Measurements from ENCODE around the gene PARP16. TPM values are rescaled to one million over a fixed set of nuclear protein-coding genes. Genes with fewer than 3 reads are reported as not detected.

Gene PARP16
- total and polyA plus RNA-seq, 9 of the 15 experiments (the other 6 are each of a cell fraction or from before 2014, with no cell fraction given): 3.0 to 9.9 (median 5.8) TPM

- no peaks in the 10 kb centered on the region for H3K36me3 ChIP-seq (ENCODE audit: control insufficient read depth, insufficient read depth, low read length)
- FAIRE-seq (no peak), DNase-seq (ENCODE audit: extremely low read depth in 1 of 4, low spot score in 3 of 4) (no peak), ATAC-seq (no peak)
- H3K27me3 ChIP-seq (ENCODE audit: control insufficient read depth in 2 of 2, insufficient read depth in 2 of 2, low read length in 2 of 2): no peaks in the 10 kb centered on the region
- BruUV-seq (replicated peaks): no TSS peak
- no peaks in the 10 kb centered on the region for H3K79me2 ChIP-seq (ENCODE audit: control insufficient read depth, insufficient read depth, low read length)
- H2AFZ ChIP-seq (ENCODE audit: low read depth, low read length): no peak overlapping the region
- ChIA-PET POLR2A (interaction anchor here (1.1 kb wide), 1 partner anchor 72 kb away, joined by 3 read pairs; no protein-coding TSS in a partner anchor), CTCF (ENCODE audit: low intra/inter-chr PET ratio) (no interaction called here)
- in situ Hi-C loops (cut with MboI) (no loop called here), intact Hi-C loops (cut with micrococcal nuclease) (no loop called here)
- H3K9ac ChIP-seq (ENCODE audit: insufficient read depth in 1 of 2, low read depth in 2 of 2, low read length in 2 of 2): no peak overlapping the region
- no peak overlapping the region for H3K4me2 ChIP-seq (ENCODE audit: insufficient read depth, low read length)
- WGBS (ENCODE audit: insufficient coverage, low coverage, missing lambda C conversion rate): 87% methylated on average over 3 of the region's 3 CpGs
- no peaks in the 10 kb centered on the region for H4K20me1 ChIP-seq (replicated peaks; ENCODE audit: control insufficient read depth, insufficient read depth, low read length)
- H3K4me1 ChIP-seq (replicated peaks in 1 of 2; ENCODE audit: control insufficient read depth in 2 of 2, insufficient read depth in 2 of 2, low read length in 2 of 2): peaks cover 5 to 10% of the 10 kb centered on the region in 2 experiments; a peak in 3 of 5 replicates
- no peak overlapping the region for H3K27ac ChIP-seq (ENCODE audit: extremely low read depth, low read depth, low read length)
- no peak overlapping the region for H3K4me3 ChIP-seq
- no peaks in the 10 kb centered on the region for H3K9me1 ChIP-seq (ENCODE audit: control insufficient read depth, insufficient read depth, low read length)
- no peaks in the 10 kb centered on the region for H3K9me3 ChIP-seq (replicated peaks; ENCODE audit: control insufficient read depth, insufficient read depth, low read depth, low read length)
- no peak for TF ChIP-seq NBN (IDR thresholded peaks at IDR 0.05; ENCODE audit: low read depth)
- TF ChIP-seq POLR2A (conservative IDR thresholded peaks at IDR 0.05): no peak
- TF ChIP-seq DDX20 (tag; IDR thresholded peaks at IDR 0.05; ENCODE audit: low read depth): no peak
- no peak for TF ChIP-seq ZKSCAN1 (IDR thresholded peaks at IDR 0.05; ENCODE audit: low read depth, low read length)
- no peak for TF ChIP-seq MYC (IDR thresholded peaks at IDR 0.05; ENCODE audit: low read depth, low read length)
- TF ChIP-seq MYC (CRISPR knock-in tag; IDR thresholded peaks at IDR 0.05; ENCODE audit: borderline replicate concordance, low read depth): no peak
- TF ChIP-seq ZZZ3 (IDR thresholded peaks at IDR 0.05): no peak
- no peak for TF ChIP-seq ZNF217 (CRISPR knock-in tag; IDR thresholded peaks at IDR 0.05)
- TF ChIP-seq RNF219 (CRISPR knock-in tag; IDR thresholded peaks at IDR 0.05): no peak
- no peak for TF ChIP-seq RAD21 (CRISPR knock-in tag; conservative IDR thresholded peaks at IDR 0.05 in 1 of 2, IDR thresholded peaks at IDR 0.05 in 1 of 2)
- TF ChIP-seq L3MBTL2 (IDR thresholded peaks at IDR 0.05): no peak
- TF ChIP-seq USF1 (CRISPR knock-in tag; IDR thresholded peaks at IDR 0.05): no peak
- TF ChIP-seq TSHZ1 (CRISPR knock-in tag; IDR thresholded peaks at IDR 0.05): no peak
- TF ChIP-seq BMI1 (IDR thresholded peaks at IDR 0.05; ENCODE audit: low read length): no peak
- TF ChIP-seq TFE3 (CRISPR knock-in tag; IDR thresholded peaks at IDR 0.05): no peak
- TF ChIP-seq ZNF644 (tag; IDR thresholded peaks at IDR 0.05; ENCODE audit: low read depth): no peak
Measured at GRCh38 chr15:65226221-65226620, 60.5 kb downstream of the PARP16 start.

Measured in K562 (cell line).